NB4 (cell line): ENCODE results near the gene TRIM31.

Source experiments
- MYC ChIP-seq: IDR thresholded peaks from 2 replicates; pipeline ENCODE4 v1.6.1; 2011; ENCODE audit warnings: low read depth, low read length
- POLR2A ChIP-seq: IDR thresholded peaks from 2 replicates; pipeline ENCODE4 v1.6.1; 2011; ENCODE audit warnings: mild to moderate bottlenecking; ENCODE audit not compliant: insufficient read length; ENCODE audit errors: extremely low read depth
- TF ChIP-seq, protein P1 (sequence below): IDR thresholded peaks from one replicate; pipeline ENCODE4 v1.5.1; 2012; ENCODE audit warnings: low read depth, low read length

DNA sequence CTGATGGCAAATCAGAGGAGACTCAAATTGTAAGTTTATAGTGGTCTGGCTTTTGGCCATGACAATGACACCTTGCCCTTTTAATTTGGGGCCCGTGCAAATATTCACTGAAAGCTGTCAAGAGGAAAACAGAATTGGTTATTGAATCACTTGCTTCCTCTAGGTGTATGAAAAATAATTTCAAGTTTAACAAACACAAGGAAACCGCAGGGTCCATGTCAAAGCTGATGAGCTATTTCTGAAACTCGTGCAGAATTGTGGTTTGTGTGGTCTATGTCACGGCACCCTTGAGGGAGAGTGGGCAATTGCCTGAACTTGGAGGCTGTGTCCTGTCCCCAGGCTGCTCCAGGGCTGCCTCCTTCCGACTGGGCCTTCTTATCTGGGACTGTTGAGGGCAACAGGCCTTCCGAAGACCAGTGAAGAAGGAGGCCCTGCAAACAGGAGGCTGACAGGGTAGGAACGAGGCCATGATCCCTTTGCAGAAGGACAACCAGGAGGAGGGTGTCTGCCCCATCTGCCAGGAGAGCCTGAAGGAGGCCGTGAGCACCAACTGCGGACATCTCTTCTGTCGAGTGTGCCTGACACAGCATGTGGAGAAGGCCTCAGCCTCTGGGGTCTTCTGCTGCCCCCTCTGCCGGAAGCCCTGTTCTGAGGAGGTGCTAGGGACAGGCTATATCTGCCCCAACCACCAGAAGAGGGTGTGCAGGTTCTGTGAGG lies 23.8 kb upstream of the TRIM31 start:
- TF ChIP-seq, protein P1, sequence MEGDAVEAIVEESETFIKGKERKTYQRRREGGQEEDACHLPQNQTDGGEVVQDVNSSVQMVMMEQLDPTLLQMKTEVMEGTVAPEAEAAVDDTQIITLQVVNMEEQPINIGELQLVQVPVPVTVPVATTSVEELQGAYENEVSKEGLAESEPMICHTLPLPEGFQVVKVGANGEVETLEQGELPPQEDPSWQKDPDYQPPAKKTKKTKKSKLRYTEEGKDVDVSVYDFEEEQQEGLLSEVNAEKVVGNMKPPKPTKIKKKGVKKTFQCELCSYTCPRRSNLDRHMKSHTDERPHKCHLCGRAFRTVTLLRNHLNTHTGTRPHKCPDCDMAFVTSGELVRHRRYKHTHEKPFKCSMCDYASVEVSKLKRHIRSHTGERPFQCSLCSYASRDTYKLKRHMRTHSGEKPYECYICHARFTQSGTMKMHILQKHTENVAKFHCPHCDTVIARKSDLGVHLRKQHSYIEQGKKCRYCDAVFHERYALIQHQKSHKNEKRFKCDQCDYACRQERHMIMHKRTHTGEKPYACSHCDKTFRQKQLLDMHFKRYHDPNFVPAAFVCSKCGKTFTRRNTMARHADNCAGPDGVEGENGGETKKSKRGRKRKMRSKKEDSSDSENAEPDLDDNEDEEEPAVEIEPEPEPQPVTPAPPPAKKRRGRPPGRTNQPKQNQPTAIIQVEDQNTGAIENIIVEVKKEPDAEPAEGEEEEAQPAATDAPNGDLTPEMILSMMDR = no peak
- no peak for TF ChIP-seq POLR2A
- no peak for TF ChIP-seq MYC
